A673 (cell line): ENCODE measurements around the gene NDUFA13. TPM values are rescaled to one million over a fixed set of nuclear protein-coding genes. Genes with fewer than 3 reads are reported as not detected.

Experiments
- BruUV-seq: library from RNA; stranded (reverse); fragments of 400-500 nt; replicated peaks from 2 replicates; lab custom pipeline; 2021; lab: Mats Ljungman, UMichigan
- CTCF ChIA-PET: fragments of 300-600 bp; sonication (Branson Sonifier 250); formaldehyde crosslinking; loops from one replicate; lab custom pipeline; 2022; ENCODE audit warnings: antibody characterized with exemption; lab: Charles Lee
- POLR2A ChIA-PET: fragments of 300-600 bp; sonication (Branson Sonifier 250); formaldehyde crosslinking; loops from one replicate; lab custom pipeline; 2022; ENCODE audit warnings: antibody characterized with exemption; ENCODE audit not compliant: low non-redundant PET; lab: Charles Lee
- DNase-seq: peaks from one replicate; pipeline ENCODE4 v3.0.0-alpha.2; 2015; ENCODE audit warnings: low spot score
- H3K27ac ChIP-seq: fragments of 200-600 bp; sonication (generic); 2 replicates; pipeline ENCODE4 v1.5.1; 2016; ENCODE audit warnings: mixed run types, low read depth, mild to moderate bottlenecking, mixed read lengths, antibody characterized with exemption, low read length; ENCODE audit not compliant: poor library complexity, severe bottlenecking
- H3K27me3 ChIP-seq: fragments of 200-600 bp; sonication (generic); replicated peaks from 2 replicates; pipeline ENCODE4 v1.6.1; 2017; ENCODE audit warnings: mixed run types, low read depth, mild to moderate bottlenecking, mixed read lengths, antibody characterized with exemption, low read length; ENCODE audit not compliant: insufficient read depth, poor library complexity
- H3K36me3 ChIP-seq: fragments of 200-600 bp; sonication (generic); 2 replicates; pipeline ENCODE4 v1.6.1; 2016; ENCODE audit warnings: mixed run types, mild to moderate bottlenecking, mixed read lengths, antibody characterized with exemption, low read length; ENCODE audit not compliant: insufficient read depth, poor library complexity, severe bottlenecking
- H3K4me1 ChIP-seq: fragments of 200-600 bp; sonication (generic); 2 replicates; pipeline ENCODE4 v1.6.1; 2017; ENCODE audit warnings: mixed run types, mild to moderate bottlenecking, mixed read lengths, antibody characterized with exemption, low read length; ENCODE audit not compliant: insufficient read depth, poor library complexity, severe bottlenecking
- H3K4me3 ChIP-seq: fragments of 200-600 bp; sonication (generic); 2 replicates; pipeline ENCODE4 v1.5.1; 2016; ENCODE audit warnings: low read depth, mixed run types, mild to moderate bottlenecking, mixed read lengths, low read length; ENCODE audit not compliant: poor library complexity, severe bottlenecking
- H3K9me3 ChIP-seq: fragments of 200-600 bp; sonication (generic); 2 replicates; pipeline ENCODE4 v1.6.1; 2016; ENCODE audit warnings: mixed run types, low read depth, mild to moderate bottlenecking, mixed read lengths, antibody characterized with exemption, low read length; ENCODE audit not compliant: poor library complexity, severe bottlenecking
- CTCF ChIP-seq: fragments of 300-800, 200-600 bp; sonication (generic); conservative IDR thresholded peaks from 2 replicates; pipeline ENCODE4 v1.5.1; 2017; ENCODE audit warnings: low read depth, mild to moderate bottlenecking, antibody characterized with exemption, low read length, moderate library complexity, mixed read lengths
- EZH2 ChIP-seq: fragments of 200-600 bp; sonication (generic); IDR thresholded peaks from 2 replicates; pipeline ENCODE4 v1.6.1; 2017; ENCODE audit warnings: borderline replicate concordance, low read depth, mild to moderate bottlenecking, mixed read lengths, antibody characterized with exemption, low read length; ENCODE audit not compliant: poor library complexity, severe bottlenecking
- intact Hi-C: fragments of 100-400 bp; cut with micrococcal nuclease; formaldehyde crosslinking; loops from one replicate; pipeline ENCODE4 v1.10.0; 2022; ENCODE audit not compliant: unreplicated experiment
- total RNA-seq: library from RNA; stranded (reverse); gene quantifications from 2 replicates; pipeline ENCODE4 v1.2.3, GENCODE V29; 2021

Gene NDUFA13
- total RNA-seq, 1 experiment from 2014 or later = 431 TPM

- BruUV-seq = no TSS peak
- H3K27ac ChIP-seq = no peak overlapping the region
- no peak for DNase-seq
- H3K4me1 ChIP-seq = peaks cover 5% of the 10 kb centered on the region
- no peak overlapping the region for H3K4me3 ChIP-seq
- no peaks in the 10 kb centered on the region for H3K27me3 ChIP-seq
- POLR2A ChIA-PET = no interaction called here
- H3K36me3 ChIP-seq = no peaks in the 10 kb centered on the region
- TF ChIP-seq CTCF (no peak), EZH2 (no peak)
- no peaks in the 10 kb centered on the region for H3K9me3 ChIP-seq
- intact Hi-C loops = no loop called here
- CTCF ChIA-PET = no interaction called here
Observed at GRCh38 chr19:19545707-19546106, 29.7 kb downstream of the NDUFA13 start.

GRCh38 chr19:19546751-19547162, 30.7 kb downstream of the NDUFA13 start:
- POLR2A ChIA-PET = no interaction called here
- no peaks in the 10 kb centered on the region for H3K36me3 ChIP-seq
- CTCF ChIA-PET = no interaction called here
- H3K4me1 ChIP-seq = no peaks in the 10 kb centered on the region
- DNase-seq = no peak
- no peaks in the 10 kb centered on the region for H3K27me3 ChIP-seq
- intact Hi-C loops = no loop called here
- BruUV-seq = no TSS peak
- H3K27ac ChIP-seq = no peak overlapping the region
- TF ChIP-seq CTCF (no peak), EZH2 (no peak)
- H3K4me3 ChIP-seq = no peak overlapping the region
- no peaks in the 10 kb centered on the region for H3K9me3 ChIP-seq

GRCh38 chr19:19547674-19548336, 31.8 kb downstream of the NDUFA13 start:
- Histone ChIP-seq H3K4me1 (no peaks in the 10 kb centered on the region), H3K9me3 (no peaks in the 10 kb centered on the region), H3K27me3 (no peaks in the 10 kb centered on the region), H3K4me3 (no peak overlapping the region), H3K36me3 (no peaks in the 10 kb centered on the region), H3K27ac (no peak overlapping the region)
- DNase-seq = no peak
- TF ChIP-seq CTCF (no peak), EZH2 (no peak)
- POLR2A ChIA-PET = no interaction called here
- no TSS peak for BruUV-seq
- intact Hi-C loops = no loop called here
- CTCF ChIA-PET = no interaction called here
